Measurements from ENCODE around the gene PMS1. TPM values are rescaled to one million over a fixed set of nuclear protein-coding genes. Genes with fewer than 3 reads are reported as not detected.

PMS1 gene
- 6.0 and 6.2 TPM in 2 replicates for total RNA-seq

GRCh38 chr2:189783927-189784867, at the start of gene PMS1, which contains the start of gene ORMDL1:
PMS1 (plus strand) TSS chr2:189784450; CDS start chr2:189791810, 7,360 bp downstream.
ORMDL1 (minus strand) TSS chr2:189784339; CDS start chr2:189782595, 1,744 bp downstream.

DNA sequence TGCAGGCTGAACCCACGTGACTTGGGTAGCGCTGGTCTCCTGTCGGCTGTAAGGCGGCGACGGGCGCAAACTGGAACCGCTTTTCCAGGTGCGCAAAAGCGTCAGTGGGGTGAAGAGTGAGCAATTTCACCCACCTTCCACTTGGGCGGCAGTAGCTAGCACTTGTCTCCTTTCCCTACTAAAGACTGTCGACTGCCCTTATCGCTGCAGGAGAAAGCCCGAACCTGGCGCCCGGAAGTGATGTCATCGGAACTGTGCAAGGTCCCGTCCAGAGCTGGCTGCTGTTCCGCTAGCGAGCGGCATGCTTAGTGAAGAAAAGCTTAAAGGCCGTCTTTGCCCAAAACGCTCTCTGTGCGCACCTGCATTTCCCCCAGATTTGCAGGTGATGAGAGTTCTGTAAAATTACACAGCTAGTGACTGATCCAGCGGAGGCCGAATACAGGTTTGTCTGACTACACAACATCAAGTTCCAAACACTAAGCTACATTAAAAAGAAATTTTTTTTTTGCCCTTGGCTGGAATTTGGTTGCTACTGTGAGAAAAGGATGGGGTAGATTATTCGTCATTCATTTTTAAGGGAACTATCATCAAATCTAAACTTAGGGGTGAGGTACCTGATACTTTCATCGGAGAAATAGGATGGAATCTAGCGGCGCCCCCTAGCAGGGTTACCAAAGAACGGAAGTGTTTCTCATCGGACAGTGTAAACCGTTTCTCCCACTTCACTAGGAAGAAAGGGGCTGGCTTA, 21.5 kb upstream of the PMS1 start, which contains the start of gene OSGEPL1:
Gene OSGEPL1 (minus strand): TSS at position 242 of the 748 bp plus-strand sequence. CDS start 1,152 bp downstream, outside the sequence.

Other genes starting within 250 kb of the PMS1 start
- gene SLC40A1, start 203.7 kb upstream of the PMS1 start, total RNA-seq: 14.1 and 29.8 TPM in 2 replicates
- 33.8 and 37.0 TPM in 2 replicates for gene ASNSD1, start 123.0 kb upstream of the PMS1 start, total RNA-seq
- gene ANKAR, start 109.8 kb upstream of the PMS1 start, total RNA-seq: 1.9 and 2.9 TPM in 2 replicates
- 3.4 and 3.9 TPM in 2 replicates for gene OSGEPL1, start 21.7 kb upstream of the PMS1 start, total RNA-seq
- 38.9 and 61.1 TPM in 2 replicates for gene ORMDL1, start 111 bp upstream of the PMS1 start, total RNA-seq